Dermis microvascular lymphatic vessel endothelial cell (primary cell): ENCODE measurements around the gene UBE2V1. TPM values are rescaled to one million over a fixed set of nuclear protein-coding genes. Genes with fewer than 3 reads are reported as not detected.
"Not testable (repeated sequence)": the region's sequence is repeated elsewhere in the genome, so short reads cannot be mapped to it uniquely, and the experiment has no call there.

Experiments
- DNase-seq, 2 donors: peaks; one replicate each; pipeline versions ENCODE4 v3.0.0 to v3.0.0-alpha.2; 2010; ENCODE audit warnings: low read depth in 2 of 2
- total RNA-seq: library from RNA; depleted of rRNA; stranded (reverse); fragments of >200 nt; gene quantifications from 2 replicates; pipeline ENCODE4 v1.2.1, GENCODE V29; 2014

Gene UBE2V1
- total RNA-seq, 1 donor from 2014 or later: 23.6 TPM

DNA sequence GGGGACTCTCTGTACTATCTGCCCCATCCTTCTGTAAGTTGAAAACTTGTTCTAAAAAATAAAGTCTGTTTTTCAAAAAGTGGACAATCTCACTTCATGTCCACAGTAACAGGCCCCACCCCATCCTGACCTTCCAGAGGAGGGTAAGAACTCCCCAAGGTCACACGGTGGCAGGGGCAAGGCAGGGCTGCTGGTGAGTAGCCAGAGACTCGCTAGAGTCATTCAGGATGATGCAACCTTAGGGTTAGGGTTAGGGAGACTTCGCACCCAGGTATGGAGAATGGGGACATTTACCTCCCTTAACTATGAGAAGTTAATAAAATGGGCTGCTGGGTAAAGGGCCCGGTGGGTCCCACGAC lies 25.1 kb upstream of the UBE2V1 start:
- no peak for DNase-seq

DNA sequence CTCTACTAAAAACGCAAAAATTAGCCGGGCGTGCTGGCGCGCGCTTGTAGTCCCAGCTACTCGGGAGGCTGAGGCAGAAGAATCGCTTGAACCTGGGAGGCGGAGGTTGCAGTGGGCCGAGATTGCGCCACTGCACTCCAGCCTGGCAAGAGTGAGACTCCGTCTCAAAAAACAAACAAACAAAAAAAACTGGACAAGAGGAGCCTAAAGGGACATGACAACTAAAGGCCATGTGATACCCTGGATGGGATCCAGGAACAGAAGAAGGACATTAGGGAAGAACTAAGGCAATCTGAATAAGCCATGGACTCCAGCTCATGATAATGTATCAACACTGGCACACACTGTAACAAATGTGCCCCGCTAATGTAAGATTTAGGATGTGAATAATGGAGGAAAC lies 24.8 kb upstream of the UBE2V1 start:
- not testable (repeated sequence) for DNase-seq

GRCh38 chr20:50136822-50137599 lies 24.1 kb upstream of the UBE2V1 start:
- no peak for DNase-seq

- DNase-seq: not testable (repeated sequence)
Observed at GRCh38 chr20:50135157-50135556, 22.2 kb upstream of the UBE2V1 start.

- DNase-seq: no peak
Observed at GRCh38 chr20:50133474-50134217, 20.7 kb upstream of the UBE2V1 start.

GRCh38 chr20:50133041-50133440 lies 20.1 kb upstream of the UBE2V1 start:
- no peak for DNase-seq

GRCh38 chr20:50130995-50131394 lies 18.0 kb upstream of the UBE2V1 start:
- no peak for DNase-seq

- DNase-seq: no peak
Observed at GRCh38 chr20:50130356-50130723, 17.4 kb upstream of the UBE2V1 start.

- DNase-seq: no peak
Observed at GRCh38 chr20:50129662-50130355, 16.9 kb upstream of the UBE2V1 start.

GRCh38 chr20:50128520-50128905 lies 15.6 kb upstream of the UBE2V1 start:
- DNase-seq: no peak

DNA sequence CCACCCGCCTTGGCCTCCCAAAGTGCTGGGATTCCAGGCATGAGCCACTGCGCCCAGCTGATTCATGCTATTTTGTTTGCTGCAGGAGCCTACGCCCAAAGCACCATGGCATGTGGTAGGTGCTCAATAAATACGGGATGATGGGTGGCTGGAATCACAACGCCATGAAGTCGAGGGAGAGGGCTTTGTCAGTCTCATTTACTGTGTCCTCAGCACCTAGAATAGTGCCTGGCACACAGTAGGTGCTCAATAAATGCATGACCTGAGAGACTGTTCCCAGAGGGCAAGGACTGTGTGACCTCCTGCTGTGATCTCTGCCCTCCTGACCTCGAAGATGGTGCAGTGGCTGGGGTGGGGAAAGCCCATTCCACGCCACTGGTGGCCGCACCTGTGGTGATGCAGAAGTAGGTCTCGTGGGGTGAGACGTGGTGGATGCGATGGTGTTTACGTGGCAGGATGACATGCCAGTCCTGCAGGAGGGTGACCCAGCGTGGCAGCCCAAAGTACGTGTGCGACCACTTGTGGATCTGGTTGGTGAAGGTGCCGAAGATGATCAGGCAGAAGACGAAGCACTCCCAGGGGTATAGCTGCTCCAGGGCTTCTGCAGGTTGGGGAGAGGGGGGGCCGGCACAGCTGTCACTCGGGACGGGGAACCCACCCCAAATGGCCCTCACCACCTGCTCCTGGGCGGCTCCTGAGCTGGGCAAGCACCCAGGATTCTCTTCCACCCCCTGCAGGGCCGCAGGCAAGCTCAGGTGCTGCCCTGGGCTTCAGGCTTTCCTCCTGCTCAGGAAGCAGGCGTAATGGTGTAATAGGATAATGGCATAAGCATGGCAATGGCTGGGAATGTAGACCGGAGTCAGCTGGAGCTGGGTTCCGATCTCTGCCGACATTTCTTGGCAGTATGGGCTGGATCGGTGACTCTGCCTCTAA lies 14.9 kb upstream of the UBE2V1 start:
- DNase-seq: no peak

DNA sequence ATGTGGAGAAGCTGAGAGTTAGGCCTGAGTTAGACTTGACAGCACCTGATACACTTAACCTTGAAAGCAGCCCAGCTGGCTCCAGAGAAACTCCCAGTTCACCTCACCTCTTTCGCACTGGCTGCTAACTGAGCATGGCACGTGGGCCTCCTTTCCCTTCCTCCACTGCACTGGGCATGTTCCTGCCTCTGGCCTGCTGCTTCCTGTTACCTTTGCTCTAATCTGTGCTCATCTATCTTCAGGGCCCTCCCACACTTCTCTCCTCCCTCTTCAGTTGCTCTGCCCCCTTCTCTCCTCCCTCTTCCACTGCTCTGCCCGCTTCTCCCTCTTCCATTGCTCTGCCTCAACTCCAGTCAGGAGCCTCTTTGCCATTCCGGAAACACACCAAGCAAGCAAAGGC lies 13.7 kb upstream of the UBE2V1 start:
- DNase-seq: peak; percentile 45 to 46

GRCh38 chr20:50125279-50125678 lies 12.3 kb upstream of the UBE2V1 start:
- DNase-seq: no peak

- no peak for DNase-seq
Observed at GRCh38 chr20:50124496-50124895, 11.5 kb upstream of the UBE2V1 start.

- DNase-seq: no peak
Observed at GRCh38 chr20:50123418-50123817, 10.5 kb upstream of the UBE2V1 start.

DNA sequence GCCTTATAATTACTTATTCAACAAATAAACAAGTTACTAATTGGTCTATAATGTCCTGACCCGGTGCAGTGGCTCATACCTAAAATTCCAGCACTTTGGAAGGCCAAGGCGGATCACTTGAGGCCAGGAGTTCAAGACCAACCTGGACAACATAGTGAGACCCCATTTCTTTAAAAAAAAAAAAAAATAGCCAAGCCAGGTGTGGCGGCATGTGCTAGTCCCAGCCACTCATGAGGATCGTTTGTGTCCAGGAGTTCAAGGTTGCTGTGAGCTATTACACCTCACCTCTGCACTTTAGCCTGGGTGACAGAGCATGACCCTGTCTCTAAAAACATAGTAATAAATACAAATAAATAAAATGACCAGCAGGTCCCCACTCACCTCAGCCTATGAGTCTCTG lies 9.8 kb upstream of the UBE2V1 start:
- no peak for DNase-seq

DNA sequence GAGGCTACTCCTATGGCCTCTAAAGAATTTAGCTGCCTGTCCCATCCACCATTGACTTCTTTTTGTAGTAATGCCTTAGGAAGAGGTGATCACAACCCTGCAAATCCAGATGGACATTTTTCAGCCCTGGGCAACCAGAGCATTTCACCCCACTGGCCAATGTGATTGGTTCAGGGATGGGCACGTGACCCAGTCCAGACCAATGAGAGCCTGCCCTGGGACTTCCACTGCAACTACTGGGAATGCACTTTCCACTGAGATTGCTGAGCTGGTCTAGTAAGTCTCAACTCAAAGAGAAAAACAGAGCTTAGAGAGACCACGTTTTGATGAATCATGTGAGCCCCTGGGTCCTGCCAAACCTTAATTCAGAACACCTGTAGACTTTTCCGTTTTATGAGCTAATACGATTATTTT lies 8.9 kb upstream of the UBE2V1 start:
- no peak for DNase-seq

GRCh38 chr20:50120935-50121693 lies 8.2 kb upstream of the UBE2V1 start:
- DNase-seq: peak; percentile 72 to 79

GRCh38 chr20:50118203-50118602 lies 5.3 kb upstream of the UBE2V1 start:
- DNase-seq: no peak

DNA sequence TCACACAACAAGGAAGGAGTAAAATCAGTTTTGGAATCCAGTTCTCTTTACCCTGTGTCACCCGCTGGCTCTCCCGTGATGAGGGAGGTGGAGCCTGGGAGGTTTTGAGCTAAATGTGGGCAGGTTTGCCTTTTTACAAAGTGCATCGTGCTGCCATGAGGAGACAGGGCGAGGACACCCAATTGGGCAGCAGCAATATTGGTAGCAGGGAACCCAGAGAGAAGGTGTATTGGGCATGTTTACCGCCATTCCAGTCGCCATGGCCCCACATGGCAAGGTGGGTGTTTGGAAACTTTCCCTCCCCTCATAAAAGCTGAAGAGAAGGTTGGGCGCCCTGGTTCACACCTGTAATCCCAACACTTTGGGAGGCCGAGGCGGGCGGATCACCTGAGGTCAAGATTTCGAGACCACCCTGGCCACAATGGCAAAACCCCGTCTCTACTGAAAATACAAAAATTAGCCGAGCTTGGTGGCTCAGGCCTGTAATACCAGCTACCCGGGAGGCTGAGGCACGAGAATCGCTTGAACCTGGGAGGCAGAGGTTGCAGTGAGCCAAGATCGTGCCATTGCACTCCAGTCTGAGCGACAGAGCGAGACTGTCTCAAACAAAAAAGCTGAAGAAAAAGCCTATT lies 3.5 kb upstream of the UBE2V1 start:
- no peak for DNase-seq
